OCI-LY3 (cell line): ENCODE results near the gene PTPRD.

Experiments used
- EZH2phosphoT487 ChIP-seq: fragments of 200-600 bp; shearing (Covaris generic); IDR thresholded peaks from 2 replicates; pipeline ENCODE4 v1.6.1; 2018; ENCODE audit warnings: antibody characterized with exemption, mixed run types, low read depth
- TF ChIP-seq, protein P1 (sequence below): fragments of 200-600, 300-600 bp; sonication (generic); IDR thresholded peaks from 2 replicates; pipeline ENCODE4 v1.5.1; 2014; ENCODE audit warnings: antibody characterized with exemption, low read length, low read depth

DNA sequence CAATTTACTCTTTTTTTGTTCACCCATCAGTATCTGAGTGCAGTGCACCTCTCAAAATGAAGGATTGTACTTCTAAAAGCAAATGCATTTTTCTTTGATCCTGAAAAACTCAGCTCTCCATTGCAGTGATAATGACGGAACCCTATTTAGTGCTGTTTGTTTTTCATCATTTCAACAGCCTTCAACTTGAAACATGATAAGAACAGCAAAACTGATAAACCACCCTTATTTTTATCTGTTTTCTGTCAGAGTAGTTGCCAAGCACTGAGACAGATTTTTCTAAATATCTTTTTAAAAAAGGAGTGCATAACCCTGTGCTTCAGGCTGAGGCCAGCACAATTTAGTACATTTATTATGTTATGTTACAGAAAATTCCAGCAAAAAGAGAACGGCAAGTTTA lies 2263.4 kb downstream of the PTPRD start:
- TF ChIP-seq EZH2phosphoT487: no peak
- TF ChIP-seq, protein P1, sequence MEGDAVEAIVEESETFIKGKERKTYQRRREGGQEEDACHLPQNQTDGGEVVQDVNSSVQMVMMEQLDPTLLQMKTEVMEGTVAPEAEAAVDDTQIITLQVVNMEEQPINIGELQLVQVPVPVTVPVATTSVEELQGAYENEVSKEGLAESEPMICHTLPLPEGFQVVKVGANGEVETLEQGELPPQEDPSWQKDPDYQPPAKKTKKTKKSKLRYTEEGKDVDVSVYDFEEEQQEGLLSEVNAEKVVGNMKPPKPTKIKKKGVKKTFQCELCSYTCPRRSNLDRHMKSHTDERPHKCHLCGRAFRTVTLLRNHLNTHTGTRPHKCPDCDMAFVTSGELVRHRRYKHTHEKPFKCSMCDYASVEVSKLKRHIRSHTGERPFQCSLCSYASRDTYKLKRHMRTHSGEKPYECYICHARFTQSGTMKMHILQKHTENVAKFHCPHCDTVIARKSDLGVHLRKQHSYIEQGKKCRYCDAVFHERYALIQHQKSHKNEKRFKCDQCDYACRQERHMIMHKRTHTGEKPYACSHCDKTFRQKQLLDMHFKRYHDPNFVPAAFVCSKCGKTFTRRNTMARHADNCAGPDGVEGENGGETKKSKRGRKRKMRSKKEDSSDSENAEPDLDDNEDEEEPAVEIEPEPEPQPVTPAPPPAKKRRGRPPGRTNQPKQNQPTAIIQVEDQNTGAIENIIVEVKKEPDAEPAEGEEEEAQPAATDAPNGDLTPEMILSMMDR: no peak
